ENCODE data around the gene ADORA1.

GRCh38 chr1:203206129-203206687 is 78.7 kb downstream of the ADORA1 start:
- TF ChIP-seq CTCF (IDR thresholded peaks at IDR 0.05; ENCODE audit: low read length), result no peak
- no peak for TF ChIP-seq EZH2 (IDR thresholded peaks at IDR 0.05; ENCODE audit: borderline replicate concordance, low read length)

Data from OCI-LY1 (cell line).